Left hindlimb (tissue), 1 donor: Measurements from ENCODE around the gene KLHL5.
A peak's percentile ranks its signal among the peaks of the same experiment; 100 is the strongest.

Source experiments
- DNase-seq: peaks from one replicate; pipeline ENCODE4 v3.0.0-alpha.2; 2018

The KLHL5 gene

DNA sequence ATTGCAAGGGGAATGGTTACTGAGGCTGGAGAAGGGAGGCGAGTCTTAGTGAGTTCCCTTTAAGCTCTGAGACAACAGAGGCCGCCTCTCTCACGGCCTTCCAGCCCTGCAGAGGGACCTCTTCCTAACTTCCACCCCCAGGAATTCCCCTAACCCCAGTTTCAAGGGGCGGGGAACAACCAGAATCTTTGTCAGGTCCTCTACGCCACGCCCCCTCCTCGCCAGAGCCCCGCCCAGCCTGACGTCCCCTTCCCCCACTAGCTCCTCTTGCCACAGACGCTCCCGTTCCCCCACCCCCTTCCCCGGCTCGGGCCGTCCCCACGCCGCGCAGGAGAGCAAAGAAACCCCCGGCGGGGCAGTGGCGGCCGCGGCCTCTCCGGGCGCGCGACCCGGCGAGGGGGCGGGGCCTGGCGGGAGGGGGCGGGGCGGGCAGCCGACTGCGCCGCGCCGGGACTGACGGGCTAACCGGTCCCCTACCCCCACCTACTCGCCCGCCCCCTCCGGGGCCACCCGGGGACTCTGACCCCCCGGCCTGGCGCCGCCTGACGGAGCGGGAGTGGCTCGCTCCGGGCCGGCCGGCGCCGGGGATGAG, 17.6 kb upstream of the KLHL5 start:
- peak; percentile 92 for DNase-seq

DNA sequence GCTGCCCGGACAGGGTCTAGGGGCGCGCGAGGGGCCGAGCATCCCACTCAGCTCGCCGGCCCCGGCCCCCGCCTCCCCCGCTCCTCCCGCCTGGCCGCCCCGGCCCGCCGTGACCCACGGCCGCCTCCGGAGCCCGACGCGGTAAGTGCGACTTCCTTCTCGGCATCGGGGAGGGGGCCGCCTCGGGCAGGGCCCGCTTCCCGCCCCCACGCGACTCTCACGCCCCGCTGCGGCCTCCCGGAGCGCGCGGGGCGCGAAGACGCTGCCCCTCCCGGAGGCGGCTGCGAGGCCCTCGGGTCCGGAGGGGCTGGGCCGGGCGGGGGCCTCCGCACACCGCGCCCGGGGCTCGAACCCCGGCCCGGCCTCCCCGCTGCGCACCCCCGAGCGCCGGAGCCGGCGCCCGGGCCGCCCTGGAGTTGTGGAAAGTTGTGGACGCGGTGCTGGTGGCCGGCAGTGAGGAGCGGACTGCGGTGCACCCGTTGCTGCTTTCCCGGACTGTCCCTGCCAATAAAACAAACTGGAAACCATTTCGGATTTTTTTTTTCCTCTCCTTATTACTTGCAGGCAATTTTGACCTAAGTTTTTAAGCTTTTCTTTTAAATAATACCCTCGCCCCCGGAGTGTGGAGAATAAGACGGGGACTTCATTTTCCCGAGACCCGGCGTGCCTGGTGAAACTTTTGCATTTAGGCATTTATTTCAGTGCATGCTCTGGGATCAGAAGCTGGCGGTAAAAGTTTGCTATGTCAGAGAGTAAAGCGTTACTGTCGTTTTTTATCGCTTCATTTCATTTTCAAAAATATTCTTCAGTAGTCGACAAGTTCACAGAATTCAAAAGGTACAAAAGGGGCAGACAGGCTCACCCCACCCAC, 16.8 kb upstream of the KLHL5 start:
- DNase-seq: peak; percentile 60

DNA sequence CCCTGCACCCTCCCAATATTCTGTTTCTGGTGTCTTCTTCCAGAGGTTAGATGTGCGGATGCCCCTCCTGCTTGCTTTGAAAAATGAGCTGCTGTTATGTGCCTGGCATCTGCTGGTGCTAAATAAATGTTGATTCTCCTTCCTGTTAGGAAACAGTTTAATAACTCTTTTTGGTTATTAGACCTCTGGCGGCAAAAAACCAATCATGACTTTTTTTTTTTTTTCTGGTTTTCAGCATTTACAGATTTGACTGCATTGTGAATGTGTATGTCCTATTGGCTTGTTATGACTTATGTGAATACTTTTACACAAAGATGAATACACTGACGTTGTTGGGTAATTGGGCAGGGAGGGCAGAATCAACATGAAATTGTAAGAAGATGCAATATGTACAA, 16.2 kb upstream of the KLHL5 start:
- no peak for DNase-seq

DNA sequence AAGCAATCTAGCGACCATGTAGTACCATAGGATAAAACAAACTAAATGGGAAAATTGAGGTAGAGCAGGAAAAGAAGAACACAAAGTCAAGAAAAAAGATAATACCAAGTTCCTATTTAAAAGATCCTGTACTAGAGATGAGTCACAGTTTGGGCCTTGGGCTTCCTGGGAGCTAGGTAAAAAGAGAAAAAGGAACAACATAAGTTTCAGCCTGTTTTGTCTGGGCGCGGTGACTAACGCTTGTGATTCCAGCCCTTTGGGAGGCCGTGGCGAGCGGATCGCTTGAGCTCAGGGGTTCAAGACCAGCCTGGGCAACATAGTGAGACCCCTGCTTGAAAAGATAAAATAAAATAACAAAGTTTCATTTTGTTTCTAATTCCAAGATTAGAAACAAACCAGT, 15.8 kb upstream of the KLHL5 start:
- no peak for DNase-seq

DNA sequence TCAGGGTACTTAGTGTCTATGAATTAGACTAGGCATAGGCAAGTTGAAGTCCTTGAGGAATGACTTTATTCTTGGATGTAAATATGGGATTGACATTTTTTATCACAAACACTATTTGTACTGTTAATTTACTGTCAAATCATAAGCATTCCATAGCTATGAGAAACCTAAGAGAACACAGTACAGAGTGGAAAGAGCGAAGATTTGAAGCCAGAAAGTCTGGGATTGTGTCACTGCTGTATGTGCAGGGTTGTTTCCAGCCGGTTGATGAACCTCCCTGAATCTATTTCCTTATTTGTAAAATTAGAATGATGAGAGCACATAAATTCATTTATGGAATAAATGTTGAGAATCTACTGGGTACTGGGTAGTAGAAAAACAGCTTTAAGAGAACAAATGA, 14.4 kb upstream of the KLHL5 start:
- no peak for DNase-seq

DNA sequence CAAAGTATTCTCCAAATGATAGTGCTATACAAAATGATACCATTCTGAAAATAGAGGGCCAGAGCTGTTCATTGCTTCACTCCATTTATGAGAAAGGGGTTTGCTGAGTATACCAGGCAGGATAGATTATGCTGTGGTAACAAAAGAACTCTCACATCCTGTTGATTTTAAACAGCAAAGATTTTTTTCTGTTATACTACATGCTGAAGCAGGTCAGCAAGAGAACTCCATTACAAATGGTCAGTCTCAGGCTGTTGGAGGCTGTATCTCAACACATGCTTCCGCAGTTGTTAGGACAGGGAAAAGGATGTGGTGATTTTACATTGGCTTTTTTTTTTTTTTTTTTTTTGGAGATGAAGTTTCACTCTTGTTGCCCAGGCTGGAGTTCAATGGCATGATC, 13.7 kb upstream of the KLHL5 start:
- no peak for DNase-seq

DNA sequence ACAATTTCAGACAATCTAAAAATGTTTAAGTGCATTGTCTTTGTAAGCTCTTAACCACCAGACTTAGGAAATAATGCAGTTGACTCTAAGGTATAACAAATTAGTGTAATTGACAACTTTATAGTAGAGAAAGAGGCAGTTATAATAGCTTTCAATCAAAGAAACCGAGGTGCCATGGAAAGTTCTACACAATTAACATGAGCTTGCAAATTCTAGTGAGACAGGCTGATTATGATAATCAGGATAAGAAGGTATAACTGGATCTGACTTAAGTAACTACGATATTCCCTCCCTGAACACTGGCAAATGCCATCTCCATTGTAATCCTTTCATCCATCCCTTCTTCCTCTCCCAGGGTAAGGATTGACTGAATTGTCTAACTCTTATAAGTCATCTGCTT, 11.4 kb upstream of the KLHL5 start:
- no peak for DNase-seq

DNA sequence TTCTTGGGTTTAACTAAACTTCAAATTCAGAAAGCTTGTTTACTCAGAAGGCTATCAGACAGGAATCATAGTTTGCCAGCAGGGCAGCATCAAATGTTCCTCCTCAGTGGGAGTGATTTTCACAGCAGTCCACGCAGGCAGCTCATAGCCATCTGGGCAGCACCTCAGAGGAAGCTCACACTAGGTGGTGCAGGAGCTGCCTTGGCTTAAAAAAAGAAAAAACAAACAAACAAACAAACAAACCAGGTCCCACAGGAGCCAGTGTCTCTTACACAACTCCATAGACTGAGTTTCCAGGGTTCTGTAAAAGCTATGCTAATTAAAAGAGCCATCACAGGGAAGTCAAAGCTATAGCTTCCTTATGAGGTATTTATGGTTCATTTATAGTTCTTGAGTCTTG, 10.5 kb upstream of the KLHL5 start:
- DNase-seq: no peak

DNA sequence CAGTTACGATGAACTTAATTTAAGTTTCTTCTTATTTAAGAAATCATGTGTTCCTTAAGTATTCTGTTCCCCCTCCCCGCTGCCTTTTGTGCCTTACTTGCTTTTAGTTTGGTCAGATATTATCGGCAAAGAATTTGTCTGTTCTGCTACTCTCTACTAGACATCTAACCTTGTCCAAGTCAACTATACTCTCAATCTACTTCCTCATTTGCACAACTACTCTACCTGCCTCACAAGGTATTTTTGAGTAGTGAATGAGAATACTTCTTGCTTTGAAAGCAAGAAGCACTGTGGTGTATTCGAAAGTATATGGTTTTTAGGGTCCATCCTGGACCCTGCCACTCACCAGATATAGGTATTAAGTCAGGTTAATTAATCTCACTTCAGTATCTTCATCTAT, 8.0 kb upstream of the KLHL5 start:
- DNase-seq: no peak

DNA sequence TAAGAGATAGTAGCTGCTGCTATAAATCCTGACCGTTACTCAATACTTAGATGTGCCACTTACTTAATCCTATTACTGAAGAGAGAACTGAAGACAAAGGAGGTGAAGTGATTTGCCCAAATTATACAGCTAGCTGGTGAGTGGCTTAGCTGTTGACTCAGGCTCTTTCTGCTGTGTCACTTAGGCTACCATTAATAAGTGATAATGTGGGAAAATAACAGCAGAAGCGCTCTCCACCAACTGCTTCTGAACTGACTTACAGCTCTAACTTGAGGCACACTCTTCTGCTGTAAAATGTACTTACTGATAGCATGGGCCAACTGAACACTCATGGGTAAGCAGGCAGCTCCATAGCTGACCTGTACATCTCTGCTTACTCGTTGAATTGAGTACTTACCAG, 7.5 kb upstream of the KLHL5 start:
- no peak for DNase-seq

DNA sequence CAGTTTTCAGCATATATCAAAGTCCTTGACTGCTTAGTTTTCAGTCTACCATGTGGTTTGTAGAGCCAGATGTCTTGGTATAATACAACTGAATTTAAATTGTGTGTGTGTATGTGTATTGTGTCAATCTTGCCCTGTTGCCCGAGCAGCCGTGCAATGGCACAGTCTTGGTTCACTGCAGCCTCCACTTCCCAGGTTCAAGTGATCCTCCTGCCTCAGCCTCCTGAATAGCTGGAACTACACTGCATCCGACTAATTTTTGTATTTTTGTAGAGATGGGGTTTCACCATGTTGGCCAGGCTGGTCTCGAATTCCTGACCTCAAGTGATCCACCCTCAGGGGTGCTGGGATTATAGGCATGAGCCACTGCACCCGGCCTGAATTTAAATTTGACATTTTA, 6.0 kb upstream of the KLHL5 start:
- DNase-seq: no peak

DNA sequence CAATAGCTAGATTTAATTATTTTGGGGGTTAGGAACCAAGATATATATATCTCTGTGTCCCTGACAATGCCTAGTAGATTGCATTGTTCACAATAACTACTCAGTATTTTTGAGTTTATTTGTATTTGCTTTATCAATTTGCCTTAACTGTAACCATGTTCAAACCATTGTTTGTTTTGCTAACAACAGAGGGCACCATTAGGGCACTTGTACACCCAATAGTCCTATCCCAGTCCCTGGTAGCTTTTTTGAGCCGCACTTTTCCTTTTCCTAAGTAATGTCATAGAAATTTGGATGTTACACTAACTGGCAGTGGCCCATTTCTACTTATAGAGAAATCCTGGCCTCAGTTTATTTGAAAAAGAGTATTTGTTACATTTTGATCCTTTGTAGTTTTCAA, 575 bp upstream of the KLHL5 start:
- no peak for DNase-seq

DNA sequence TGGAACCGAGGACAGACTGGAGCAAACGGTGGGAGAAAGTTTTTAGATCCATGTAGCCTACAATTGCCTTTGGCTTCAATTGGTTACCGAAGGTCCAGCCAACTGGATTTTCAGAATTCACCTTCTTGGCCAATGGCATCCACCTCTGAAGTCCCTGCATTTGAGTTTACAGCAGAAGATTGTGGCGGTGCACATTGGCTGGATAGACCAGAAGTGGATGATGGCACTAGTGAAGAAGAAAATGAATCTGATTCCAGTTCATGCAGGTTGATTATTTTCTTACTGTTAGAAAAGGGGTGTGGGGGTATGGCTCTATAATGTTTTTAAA, 702 bp downstream of the KLHL5 start:
- no peak for DNase-seq

DNA sequence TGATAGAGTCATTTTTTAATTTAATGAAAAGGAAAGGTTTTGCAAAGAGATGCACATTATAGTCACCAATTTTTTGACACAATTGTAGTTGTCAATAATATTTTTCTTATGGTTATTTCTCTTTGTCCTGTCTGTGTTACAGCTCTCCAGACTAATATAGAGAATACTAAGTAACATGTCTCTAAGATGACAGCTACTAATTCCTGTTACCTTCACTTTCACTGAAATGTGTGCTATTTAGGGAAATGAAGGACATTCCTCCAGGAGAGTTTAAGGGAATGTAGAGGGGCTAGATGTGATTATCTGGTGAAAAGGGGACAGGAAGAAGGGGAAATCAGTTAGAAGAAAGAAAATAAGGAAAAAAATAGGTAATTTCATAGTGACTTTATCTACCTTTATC, 1.4 kb downstream of the KLHL5 start:
- no peak for DNase-seq

DNA sequence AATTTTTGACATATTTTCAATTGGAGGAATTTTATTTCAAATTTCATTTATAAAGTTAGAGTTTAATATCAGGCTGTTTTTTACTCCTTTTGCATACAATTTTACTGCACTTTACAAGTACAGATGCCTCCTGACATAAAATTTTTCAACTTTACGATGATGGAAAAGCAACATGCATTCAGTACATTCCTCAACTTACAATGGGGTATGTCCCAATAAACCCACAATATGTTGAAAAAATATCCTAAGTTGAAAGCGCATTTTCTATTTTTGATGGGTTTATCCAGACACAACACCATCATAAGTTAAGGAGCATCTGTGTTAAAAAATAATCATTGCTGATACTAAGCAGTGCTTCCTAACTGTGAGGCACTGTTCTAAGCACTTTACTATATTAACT, 4.3 kb downstream of the KLHL5 start:
- no peak for DNase-seq

DNA sequence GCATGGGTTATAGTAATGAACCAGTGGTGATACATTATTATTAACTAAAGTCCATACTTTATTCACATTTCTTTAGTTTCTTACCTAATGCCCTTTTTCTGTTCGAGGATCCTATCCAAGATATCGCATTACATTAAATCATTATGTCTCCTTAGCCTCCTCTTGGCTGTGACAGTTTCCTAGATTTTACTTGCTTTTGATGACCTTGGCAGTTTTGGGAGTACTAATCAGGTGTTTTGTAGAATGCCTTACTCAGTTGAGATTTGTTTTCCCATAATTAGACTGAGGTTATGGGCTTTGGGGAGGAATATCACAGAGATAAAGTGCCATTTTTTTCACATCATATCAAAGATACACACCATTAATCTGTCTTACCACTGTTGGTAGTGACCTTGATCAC, 5.0 kb downstream of the KLHL5 start:
- DNase-seq: no peak

DNA sequence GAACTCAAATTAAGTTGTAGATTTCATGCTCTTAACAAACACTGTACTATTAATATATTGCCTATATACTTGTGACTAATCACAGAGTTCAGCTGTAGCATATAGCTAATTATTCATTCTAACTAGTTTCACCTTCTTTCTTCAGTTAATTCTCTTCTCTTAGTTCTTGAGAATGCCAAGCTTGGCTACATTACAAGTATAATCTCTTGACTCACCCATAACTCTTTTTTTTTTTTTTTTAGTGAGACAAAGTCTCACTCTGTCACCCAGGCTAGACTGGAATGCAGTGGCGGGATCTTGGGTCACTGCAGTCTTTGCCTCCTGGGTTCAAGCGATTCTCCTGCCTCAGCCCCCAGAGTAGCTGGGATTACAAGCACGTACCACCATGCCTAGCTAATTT, 5.4 kb downstream of the KLHL5 start:
- DNase-seq: no peak

DNA sequence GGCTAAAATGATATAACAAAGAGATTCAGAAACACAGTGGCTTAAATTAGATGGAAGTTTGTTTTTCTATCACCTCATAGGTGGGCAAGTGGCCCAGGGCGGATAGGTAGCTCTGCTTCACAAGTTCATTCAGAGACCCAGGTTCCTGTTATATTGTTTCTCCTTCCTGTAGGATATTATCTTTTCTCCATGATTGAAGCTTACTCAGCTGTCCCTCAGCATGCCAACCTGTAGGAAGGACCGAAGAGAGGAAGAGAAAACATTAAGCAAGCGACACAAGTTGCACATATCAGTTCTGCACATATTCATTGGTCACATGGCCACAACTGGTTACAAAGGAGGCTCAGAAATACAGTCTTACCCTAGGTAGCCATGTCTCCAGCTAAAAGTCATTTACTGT, 6.9 kb downstream of the KLHL5 start:
- DNase-seq: no peak

DNA sequence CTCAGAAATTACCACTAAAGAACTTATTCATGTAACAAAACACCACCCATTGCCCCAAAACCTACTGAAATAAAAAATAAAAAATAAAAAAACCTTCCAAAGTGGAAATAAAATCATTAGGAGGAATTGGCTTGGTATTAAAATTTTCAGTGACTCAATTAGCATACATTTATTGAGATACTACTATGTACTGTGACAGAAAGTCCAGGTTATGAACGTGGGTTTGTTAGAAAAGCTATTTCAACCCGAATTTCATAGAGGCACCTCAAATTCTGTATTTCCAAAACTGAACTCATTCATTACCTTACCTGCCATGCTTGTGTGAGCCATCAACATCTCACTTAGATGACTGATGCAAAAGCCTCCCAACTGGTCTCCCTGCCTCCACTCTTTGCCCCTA, 16.8 kb downstream of the KLHL5 start:
- no peak for DNase-seq

DNA sequence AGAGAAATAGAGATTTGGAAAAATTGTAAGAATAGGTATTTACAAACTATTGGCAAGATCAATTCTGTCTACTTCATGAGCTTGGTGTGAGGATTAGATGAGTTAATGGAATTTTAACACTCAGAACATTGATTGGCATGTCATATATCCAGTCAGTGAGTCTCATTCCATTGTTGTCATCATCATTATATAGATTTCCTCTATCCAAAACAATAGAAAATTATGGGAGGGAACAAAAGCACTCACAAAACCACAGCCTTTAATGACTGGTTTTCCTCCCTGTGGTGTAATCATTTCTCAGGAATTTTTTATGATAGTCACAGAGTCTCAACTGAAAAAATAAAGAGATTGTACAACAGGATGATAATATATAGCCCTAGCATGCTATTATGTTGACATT, 21.1 kb downstream of the KLHL5 start:
- DNase-seq: no peak

DNA sequence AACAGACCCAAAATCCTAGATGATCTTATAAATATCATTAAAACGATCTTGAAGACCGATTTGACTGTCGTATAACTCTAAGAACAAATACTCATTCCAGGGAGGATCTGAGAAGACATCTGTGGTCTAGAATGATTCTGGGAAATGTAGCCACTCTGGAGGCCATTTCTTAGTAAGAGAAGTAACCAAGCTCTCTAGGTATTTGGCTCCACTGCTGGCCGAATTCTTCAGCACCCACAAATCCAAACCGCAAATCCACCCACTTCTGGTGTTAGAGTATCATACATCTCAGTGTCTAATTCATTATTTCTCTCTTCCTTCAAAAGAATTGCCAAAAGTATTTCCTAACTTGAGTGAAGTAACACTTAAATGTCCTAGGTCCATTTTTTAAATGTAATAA, 23.9 kb downstream of the KLHL5 start:
- DNase-seq: no peak

DNA sequence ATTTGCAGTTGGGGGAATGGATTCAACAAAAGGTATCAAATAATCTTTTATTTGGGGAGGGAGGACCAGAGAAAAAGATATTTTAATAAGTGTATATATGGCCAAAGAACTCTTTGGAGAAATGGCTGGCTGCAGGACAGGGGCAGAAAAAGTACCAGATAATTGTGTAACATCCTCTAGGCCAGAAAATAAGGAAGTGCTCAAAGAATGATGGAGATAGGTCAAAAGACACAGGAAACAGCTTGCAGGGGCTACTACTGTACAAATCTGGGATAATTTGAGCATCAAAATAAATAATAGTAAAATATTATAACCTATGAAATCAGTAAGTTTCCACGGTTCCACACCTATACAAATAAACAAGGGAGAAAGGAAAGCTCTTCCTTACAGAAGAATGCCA, 34.8 kb downstream of the KLHL5 start:
- no peak for DNase-seq

DNA sequence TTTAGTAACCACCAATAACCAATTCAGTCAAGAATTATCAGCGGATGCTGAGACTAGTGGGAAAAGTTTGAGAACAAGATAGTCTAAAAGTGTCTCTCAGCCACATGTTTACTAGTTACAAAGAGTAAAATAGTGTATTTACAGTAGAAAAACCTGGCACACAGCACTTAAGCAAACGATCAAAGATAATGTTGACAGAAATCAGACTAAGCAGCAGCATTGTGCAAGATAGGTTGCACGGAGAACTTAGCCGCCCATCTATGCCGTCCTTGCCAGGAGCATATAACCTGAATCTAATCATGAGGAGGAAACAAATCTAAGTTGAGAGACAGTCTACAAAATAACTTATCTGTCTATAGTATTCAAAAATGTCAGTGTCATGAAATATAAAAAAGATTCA, 35.3 kb downstream of the KLHL5 start:
- DNase-seq: no peak

DNA sequence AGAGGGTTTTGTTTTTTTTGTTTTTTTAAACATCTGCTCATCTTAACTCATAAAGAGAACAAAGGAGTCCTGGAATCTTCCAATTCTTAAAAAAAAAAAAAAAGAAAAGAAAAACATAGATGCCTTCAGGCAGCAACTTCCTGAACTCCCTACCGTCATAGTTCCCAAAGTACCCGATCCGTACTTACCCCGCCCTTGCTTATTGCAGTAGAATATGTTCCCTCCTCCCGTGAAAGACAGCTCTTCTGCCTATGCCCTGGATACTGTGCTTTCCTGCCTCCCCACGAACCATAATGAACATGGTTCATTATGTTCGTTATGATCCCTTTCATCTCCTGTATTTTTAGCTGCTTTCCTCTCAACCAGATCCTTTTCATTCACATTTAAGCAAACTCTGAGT, 40.3 kb downstream of the KLHL5 start:
- no peak for DNase-seq

DNA sequence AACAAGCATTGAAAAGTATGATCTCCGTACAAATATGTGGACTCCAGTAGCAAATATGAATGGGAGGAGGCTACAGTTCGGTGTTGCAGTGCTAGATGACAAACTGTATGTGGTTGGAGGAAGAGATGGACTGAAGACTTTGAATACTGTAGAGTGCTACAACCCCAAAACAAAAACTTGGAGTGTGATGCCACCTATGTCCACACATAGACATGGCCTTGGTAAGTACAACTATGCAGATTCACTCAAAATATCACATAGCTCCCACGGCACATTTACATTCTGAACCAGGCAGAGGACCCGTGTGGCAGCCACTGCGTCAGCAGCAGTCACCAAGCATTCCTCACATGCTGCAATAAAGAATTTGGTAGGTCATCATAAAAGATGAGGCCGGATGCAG, 41.3 kb downstream of the KLHL5 start:
- no peak for DNase-seq
